ENCODE measurements around the gene POLR1E. TPM values are rescaled to one million over a fixed set of nuclear protein-coding genes. Genes with fewer than 3 reads are reported as not detected.
"Not testable (repeated sequence)": the region's sequence is repeated elsewhere in the genome, so short reads cannot be mapped to it uniquely, and the experiment has no call there.

The POLR1E gene
- total RNA-seq, 1 donor from 2014 or later, result 26.9 TPM

DNA sequence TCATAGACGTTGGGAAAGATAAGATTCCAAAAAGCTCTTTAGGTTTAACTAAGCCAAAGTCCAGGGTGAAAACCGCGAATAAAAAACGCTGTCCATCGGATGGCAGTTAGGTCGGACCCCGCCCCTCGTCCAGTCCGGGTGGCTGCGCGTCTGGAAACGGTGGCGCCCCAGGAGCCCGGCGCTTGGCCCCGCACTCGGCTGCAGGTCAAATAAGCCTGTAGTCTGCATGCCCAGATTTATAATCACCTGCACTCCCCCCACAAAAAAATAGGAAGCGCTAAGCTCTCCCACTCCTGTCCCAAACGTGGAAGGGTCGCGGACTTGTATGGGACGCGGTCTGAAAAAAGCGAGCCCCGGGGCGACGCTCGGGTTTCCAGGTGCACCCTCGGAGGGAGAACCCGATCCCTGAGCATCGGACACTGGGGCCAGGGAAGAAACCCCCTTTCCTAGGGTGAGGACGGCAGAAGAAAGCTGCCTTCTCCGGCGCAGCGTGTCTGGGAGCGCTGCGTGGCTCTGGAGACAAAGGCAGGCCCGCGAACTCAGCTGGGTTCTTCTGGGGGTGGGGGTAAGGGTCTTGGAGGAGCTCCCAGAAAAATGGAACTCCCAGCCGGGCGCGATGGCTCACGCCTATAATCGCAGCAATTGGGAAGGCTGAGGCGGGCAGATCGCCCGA, 19.6 kb upstream of the POLR1E start:
- TF ChIP-seq, protein P1, sequence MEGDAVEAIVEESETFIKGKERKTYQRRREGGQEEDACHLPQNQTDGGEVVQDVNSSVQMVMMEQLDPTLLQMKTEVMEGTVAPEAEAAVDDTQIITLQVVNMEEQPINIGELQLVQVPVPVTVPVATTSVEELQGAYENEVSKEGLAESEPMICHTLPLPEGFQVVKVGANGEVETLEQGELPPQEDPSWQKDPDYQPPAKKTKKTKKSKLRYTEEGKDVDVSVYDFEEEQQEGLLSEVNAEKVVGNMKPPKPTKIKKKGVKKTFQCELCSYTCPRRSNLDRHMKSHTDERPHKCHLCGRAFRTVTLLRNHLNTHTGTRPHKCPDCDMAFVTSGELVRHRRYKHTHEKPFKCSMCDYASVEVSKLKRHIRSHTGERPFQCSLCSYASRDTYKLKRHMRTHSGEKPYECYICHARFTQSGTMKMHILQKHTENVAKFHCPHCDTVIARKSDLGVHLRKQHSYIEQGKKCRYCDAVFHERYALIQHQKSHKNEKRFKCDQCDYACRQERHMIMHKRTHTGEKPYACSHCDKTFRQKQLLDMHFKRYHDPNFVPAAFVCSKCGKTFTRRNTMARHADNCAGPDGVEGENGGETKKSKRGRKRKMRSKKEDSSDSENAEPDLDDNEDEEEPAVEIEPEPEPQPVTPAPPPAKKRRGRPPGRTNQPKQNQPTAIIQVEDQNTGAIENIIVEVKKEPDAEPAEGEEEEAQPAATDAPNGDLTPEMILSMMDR (IDR thresholded peaks at IDR 0.05; ENCODE audit: insufficient read depth, low read length, poor library complexity, severe bottlenecking), result no peak
- DNase-seq (ENCODE audit: low read depth), result no peak

GRCh38 chr9:37467530-37467929, 18.2 kb upstream of the POLR1E start:
- H3K27me3 ChIP-seq (ENCODE audit: control insufficient read depth, insufficient read depth, low read length); DNase-seq (ENCODE audit: low read depth); H3K36me3 ChIP-seq (ENCODE audit: control insufficient read depth, insufficient read depth, low read length); H3K4me3 ChIP-seq (ENCODE audit: low read depth, low read length): not testable (repeated sequence)

More for the DNA sequence above, 19.6 kb upstream of the POLR1E start:
- Histone ChIP-seq H3K4me3 (ENCODE audit: low read depth, low read length) (peak overlapping the region; percentile 52), H3K36me3 (ENCODE audit: control insufficient read depth, insufficient read depth, low read length) (no peaks in the 10 kb centered on the region), H3K27me3 (ENCODE audit: control insufficient read depth, insufficient read depth, low read length) (no peaks in the 10 kb centered on the region)

DNA sequence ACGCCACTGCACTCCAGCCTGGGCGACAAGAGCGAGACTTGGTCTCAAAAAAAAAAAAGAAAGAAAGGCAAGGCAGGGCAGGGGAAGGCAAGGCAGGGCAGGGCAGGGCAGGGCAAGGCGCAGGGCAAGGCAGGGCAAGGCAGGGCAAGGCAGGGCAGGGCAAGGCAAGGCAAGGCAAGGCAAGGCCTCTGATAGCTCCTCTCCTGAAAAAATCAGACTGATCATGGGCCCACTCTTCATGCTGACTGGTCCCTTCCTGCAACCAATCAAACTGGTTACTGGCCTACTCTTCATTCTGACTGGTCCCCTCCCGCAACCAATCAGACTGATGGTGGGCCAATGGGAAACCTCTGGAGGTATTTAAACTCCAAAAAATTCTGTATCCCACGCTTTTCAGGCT, 17.1 kb upstream of the POLR1E start:
- H3K27me3 ChIP-seq (ENCODE audit: control insufficient read depth, insufficient read depth, low read length), result no peaks in the 10 kb centered on the region
- H3K36me3 ChIP-seq (ENCODE audit: control insufficient read depth, insufficient read depth, low read length), result no peaks in the 10 kb centered on the region
- H3K4me3 ChIP-seq (ENCODE audit: low read depth, low read length), result no peak overlapping the region
- TF ChIP-seq, protein P1 (IDR thresholded peaks at IDR 0.05; ENCODE audit: insufficient read depth, low read length, poor library complexity, severe bottlenecking), result no peak
- DNase-seq (ENCODE audit: low read depth), result no peak

DNA sequence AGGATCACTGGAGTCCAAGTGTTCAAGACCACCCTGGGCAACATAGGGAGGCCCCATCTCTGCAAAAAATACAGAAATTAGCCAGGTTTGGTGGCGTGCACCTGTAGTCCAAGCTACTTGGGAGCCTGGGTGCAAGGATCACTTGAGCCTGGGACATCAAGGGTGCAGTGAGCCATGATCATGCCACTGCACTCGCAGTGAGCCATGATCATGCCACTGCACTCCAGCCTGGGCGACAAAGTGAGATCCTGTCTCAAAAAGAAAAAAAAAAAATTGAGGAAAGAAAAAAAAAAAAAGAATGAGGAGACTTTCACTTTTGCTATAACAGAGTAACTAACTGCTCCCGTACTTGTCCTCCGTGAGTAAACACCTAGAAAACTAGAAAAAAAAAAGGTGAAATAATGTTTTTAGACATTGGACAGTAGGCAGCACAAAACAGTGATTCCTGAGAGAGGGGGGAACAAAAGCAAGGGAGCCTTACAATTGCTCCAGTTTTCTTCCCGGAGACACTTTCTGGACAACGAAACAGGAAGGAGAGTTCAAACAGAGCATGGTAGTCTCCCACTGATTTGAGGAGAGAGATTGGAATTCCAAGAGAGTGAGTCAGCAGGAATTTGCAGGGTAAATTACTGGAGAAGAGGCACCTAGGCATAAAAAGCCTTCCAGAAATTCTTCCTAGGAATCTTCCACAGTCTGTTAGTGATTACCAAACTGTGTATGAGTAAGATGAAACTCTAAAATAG, 13.6 kb upstream of the POLR1E start:
- peak; percentile 93 for DNase-seq (ENCODE audit: low read depth)
- Histone ChIP-seq H3K4me3 (ENCODE audit: low read depth, low read length) (peak overlapping the region; percentile 40), H3K36me3 (ENCODE audit: control insufficient read depth, insufficient read depth, low read length) (no peaks in the 10 kb centered on the region), H3K27me3 (ENCODE audit: control insufficient read depth, insufficient read depth, low read length) (no peaks in the 10 kb centered on the region)
- TF ChIP-seq, protein P1 (IDR thresholded peaks at IDR 0.05; ENCODE audit: insufficient read depth, low read length, poor library complexity, severe bottlenecking), result no peak

- H3K36me3 ChIP-seq (ENCODE audit: control insufficient read depth, insufficient read depth, low read length); DNase-seq (ENCODE audit: low read depth); H3K4me3 ChIP-seq (ENCODE audit: low read depth, low read length); H3K27me3 ChIP-seq (ENCODE audit: control insufficient read depth, insufficient read depth, low read length): not testable (repeated sequence)
Observed at GRCh38 chr9:37473982-37474381, 11.8 kb upstream of the POLR1E start.

GRCh38 chr9:37474438-37474837, 11.3 kb upstream of the POLR1E start:
- Histone ChIP-seq H3K36me3 (ENCODE audit: control insufficient read depth, insufficient read depth, low read length) (no peaks in the 10 kb centered on the region), H3K4me3 (ENCODE audit: low read depth, low read length) (no peak overlapping the region), H3K27me3 (ENCODE audit: control insufficient read depth, insufficient read depth, low read length) (no peaks in the 10 kb centered on the region)
- TF ChIP-seq, protein P1 (IDR thresholded peaks at IDR 0.05; ENCODE audit: insufficient read depth, low read length, poor library complexity, severe bottlenecking), result no peak
- DNase-seq (ENCODE audit: low read depth), result no peak

Measured in kidney epithelial cell (primary cell).